Hepatocyte (in vitro differentiated cells): ENCODE results near the gene GCA.

ENCODE experiments used
- CTCF ChIP-seq: fragments of 200-600 bp; sonication (generic); IDR thresholded peaks from 2 replicates; pipeline ENCODE4 v1.5.1; 2016; ENCODE audit warnings: antibody characterized with exemption, mild to moderate bottlenecking; ENCODE audit not compliant: poor library complexity
- EZH2phosphoT487 ChIP-seq: fragments of 200-600 bp; sonication (generic); IDR thresholded peaks from one replicate; pipeline ENCODE4 v1.6.1; 2018; ENCODE audit warnings: antibody characterized with exemption, mild to moderate bottlenecking, low read depth, moderate library complexity; ENCODE audit not compliant: unreplicated experiment, severe bottlenecking

GRCh38 chr2:162295009-162295408, 48.9 kb upstream of the GCA start:
- TF ChIP-seq CTCF (no peak), EZH2phosphoT487 (no peak)
